ENCODE measurements around the gene WDR59.
A peak's percentile ranks its signal among the peaks of the same experiment; 100 is the strongest.
"Not testable (repeated sequence)": the region's sequence is repeated elsewhere in the genome, so short reads cannot be mapped to it uniquely, and the experiment has no call there.

The WDR59 gene

GRCh38 chr16:74984529-74985296 lies at the start of gene WDR59:
Gene WDR59 (minus strand): TSS chr16:74985123. CDS start chr16:74985017, 106 bp downstream.
- H3K36me3 ChIP-seq (ENCODE audit: control insufficient read depth, insufficient read depth, low read length), result no peaks in the 10 kb centered on the region
- no peak within 1 kb of the TSS for H3K27ac ChIP-seq (ENCODE audit: low read length)
- no CpG with 5 or more reads among the region's 68 CpGs for whole genome bisulfite sequencing (ENCODE audit: insufficient coverage, insufficient read length)
- no peaks in the 10 kb centered on the region for H3K27me3 ChIP-seq (ENCODE audit: control insufficient read depth, insufficient read depth, low read length)
- H3K4me1 ChIP-seq (ENCODE audit: control insufficient read depth, insufficient read depth, low read length), result no peaks in the 10 kb centered on the region
- peak; percentile 100 for DNase-seq (ENCODE audit: low read depth, low spot score)
- no peaks in the 10 kb centered on the region for H3K9me3 ChIP-seq (ENCODE audit: control insufficient read depth, insufficient read depth, low read length)
- peak within 1 kb of the TSS; percentile 69 for H3K4me3 ChIP-seq (ENCODE audit: low read length)

- Histone ChIP-seq H3K27me3 (ENCODE audit: control insufficient read depth, insufficient read depth, low read length) (no peaks in the 10 kb centered on the region), H3K27ac (ENCODE audit: low read length) (no peak overlapping the region), H3K9me3 (ENCODE audit: control insufficient read depth, insufficient read depth, low read length) (no peaks in the 10 kb centered on the region), H3K4me1 (ENCODE audit: control insufficient read depth, insufficient read depth, low read length) (no peaks in the 10 kb centered on the region), H3K36me3 (ENCODE audit: control insufficient read depth, insufficient read depth, low read length) (no peaks in the 10 kb centered on the region), H3K4me3 (ENCODE audit: low read length) (no peak overlapping the region)
- DNase-seq (ENCODE audit: low read depth, low spot score), result no peak
Measured at GRCh38 chr16:75032655-75033054, 47.7 kb upstream of the WDR59 start.

- no peaks in the 10 kb centered on the region for H3K36me3 ChIP-seq (ENCODE audit: control insufficient read depth, insufficient read depth, low read length)
- H3K9me3 ChIP-seq (ENCODE audit: control insufficient read depth, insufficient read depth, low read length), result no peaks in the 10 kb centered on the region
- no peaks in the 10 kb centered on the region for H3K4me1 ChIP-seq (ENCODE audit: control insufficient read depth, insufficient read depth, low read length)
- DNase-seq (ENCODE audit: low read depth, low spot score), result no peak
- no peak overlapping the region for H3K27ac ChIP-seq (ENCODE audit: low read length)
- no peak overlapping the region for H3K4me3 ChIP-seq (ENCODE audit: low read length)
- H3K27me3 ChIP-seq (ENCODE audit: control insufficient read depth, insufficient read depth, low read length), result no peaks in the 10 kb centered on the region
Measured at GRCh38 chr16:75029854-75030253, 44.9 kb upstream of the WDR59 start.

GRCh38 chr16:75028544-75029135 lies 43.7 kb upstream of the WDR59 start:
- Histone ChIP-seq H3K9me3 (ENCODE audit: control insufficient read depth, insufficient read depth, low read length) (no peaks in the 10 kb centered on the region), H3K4me1 (ENCODE audit: control insufficient read depth, insufficient read depth, low read length) (no peaks in the 10 kb centered on the region), H3K27ac (ENCODE audit: low read length) (no peak overlapping the region), H3K4me3 (ENCODE audit: low read length) (no peak overlapping the region), H3K36me3 (ENCODE audit: control insufficient read depth, insufficient read depth, low read length) (no peaks in the 10 kb centered on the region), H3K27me3 (ENCODE audit: control insufficient read depth, insufficient read depth, low read length) (no peaks in the 10 kb centered on the region)
- no CpG with 5 or more reads among the region's 4 CpGs for WGBS (ENCODE audit: insufficient coverage, insufficient read length)
- no peak for DNase-seq (ENCODE audit: low read depth, low spot score)

GRCh38 chr16:75027520-75028300 lies 42.8 kb upstream of the WDR59 start:
- no peak overlapping the region for H3K27ac ChIP-seq (ENCODE audit: low read length)
- no peak overlapping the region for H3K4me3 ChIP-seq (ENCODE audit: low read length)
- no peaks in the 10 kb centered on the region for H3K4me1 ChIP-seq (ENCODE audit: control insufficient read depth, insufficient read depth, low read length)
- WGBS (ENCODE audit: insufficient coverage, insufficient read length), result no CpG with 5 or more reads among the region's 6 CpGs
- H3K27me3 ChIP-seq (ENCODE audit: control insufficient read depth, insufficient read depth, low read length), result no peaks in the 10 kb centered on the region
- H3K36me3 ChIP-seq (ENCODE audit: control insufficient read depth, insufficient read depth, low read length), result no peaks in the 10 kb centered on the region
- no peak for DNase-seq (ENCODE audit: low read depth, low spot score)
- H3K9me3 ChIP-seq (ENCODE audit: control insufficient read depth, insufficient read depth, low read length), result no peaks in the 10 kb centered on the region

GRCh38 chr16:75026892-75027391 lies 42.0 kb upstream of the WDR59 start:
- no peaks in the 10 kb centered on the region for H3K27me3 ChIP-seq (ENCODE audit: control insufficient read depth, insufficient read depth, low read length)
- no peaks in the 10 kb centered on the region for H3K9me3 ChIP-seq (ENCODE audit: control insufficient read depth, insufficient read depth, low read length)
- no peak for DNase-seq (ENCODE audit: low read depth, low spot score)
- WGBS (ENCODE audit: insufficient coverage, insufficient read length), result no CpG with 5 or more reads among the region's 2 CpGs
- H3K4me3 ChIP-seq (ENCODE audit: low read length), result no peak overlapping the region
- H3K27ac ChIP-seq (ENCODE audit: low read length), result no peak overlapping the region
- no peaks in the 10 kb centered on the region for H3K36me3 ChIP-seq (ENCODE audit: control insufficient read depth, insufficient read depth, low read length)
- H3K4me1 ChIP-seq (ENCODE audit: control insufficient read depth, insufficient read depth, low read length), result no peaks in the 10 kb centered on the region

GRCh38 chr16:75026239-75026891 lies 41.4 kb upstream of the WDR59 start:
- no CpG with 5 or more reads among the region's 10 CpGs for WGBS (ENCODE audit: insufficient coverage, insufficient read length)
- not testable (repeated sequence) for H3K9me3 ChIP-seq (ENCODE audit: control insufficient read depth, insufficient read depth, low read length); H3K27ac ChIP-seq (ENCODE audit: low read length); H3K27me3 ChIP-seq (ENCODE audit: control insufficient read depth, insufficient read depth, low read length); DNase-seq (ENCODE audit: low read depth, low spot score); H3K36me3 ChIP-seq (ENCODE audit: control insufficient read depth, insufficient read depth, low read length); H3K4me1 ChIP-seq (ENCODE audit: control insufficient read depth, insufficient read depth, low read length); H3K4me3 ChIP-seq (ENCODE audit: low read length)

GRCh38 chr16:75025761-75026160 lies 40.8 kb upstream of the WDR59 start:
- no peaks in the 10 kb centered on the region for H3K27me3 ChIP-seq (ENCODE audit: control insufficient read depth, insufficient read depth, low read length)
- no peaks in the 10 kb centered on the region for H3K36me3 ChIP-seq (ENCODE audit: control insufficient read depth, insufficient read depth, low read length)
- H3K27ac ChIP-seq (ENCODE audit: low read length), result no peak overlapping the region
- no peaks in the 10 kb centered on the region for H3K9me3 ChIP-seq (ENCODE audit: control insufficient read depth, insufficient read depth, low read length)
- DNase-seq (ENCODE audit: low read depth, low spot score), result no peak
- WGBS (ENCODE audit: insufficient coverage, insufficient read length), result no CpG with 5 or more reads among the region's 3 CpGs
- no peaks in the 10 kb centered on the region for H3K4me1 ChIP-seq (ENCODE audit: control insufficient read depth, insufficient read depth, low read length)
- H3K4me3 ChIP-seq (ENCODE audit: low read length), result no peak overlapping the region

GRCh38 chr16:75024594-75024993 lies 39.7 kb upstream of the WDR59 start:
- no peak overlapping the region for H3K27ac ChIP-seq (ENCODE audit: low read length)
- H3K4me3 ChIP-seq (ENCODE audit: low read length), result no peak overlapping the region
- no peak for DNase-seq (ENCODE audit: low read depth, low spot score)
- H3K36me3 ChIP-seq (ENCODE audit: control insufficient read depth, insufficient read depth, low read length), result no peaks in the 10 kb centered on the region
- no peaks in the 10 kb centered on the region for H3K4me1 ChIP-seq (ENCODE audit: control insufficient read depth, insufficient read depth, low read length)
- no CpG with 5 or more reads among the region's 4 CpGs for WGBS (ENCODE audit: insufficient coverage, insufficient read length)
- no peaks in the 10 kb centered on the region for H3K9me3 ChIP-seq (ENCODE audit: control insufficient read depth, insufficient read depth, low read length)
- no peaks in the 10 kb centered on the region for H3K27me3 ChIP-seq (ENCODE audit: control insufficient read depth, insufficient read depth, low read length)

GRCh38 chr16:75024182-75024581 lies 39.3 kb upstream of the WDR59 start:
- Histone ChIP-seq H3K27ac (ENCODE audit: low read length) (no peak overlapping the region), H3K9me3 (ENCODE audit: control insufficient read depth, insufficient read depth, low read length) (no peaks in the 10 kb centered on the region), H3K4me3 (ENCODE audit: low read length) (no peak overlapping the region), H3K36me3 (ENCODE audit: control insufficient read depth, insufficient read depth, low read length) (no peaks in the 10 kb centered on the region), H3K4me1 (ENCODE audit: control insufficient read depth, insufficient read depth, low read length) (no peaks in the 10 kb centered on the region), H3K27me3 (ENCODE audit: control insufficient read depth, insufficient read depth, low read length) (no peaks in the 10 kb centered on the region)
- DNase-seq (ENCODE audit: low read depth, low spot score), result no peak
- WGBS (ENCODE audit: insufficient coverage, insufficient read length), result 100% methylated on average over 2 of the region's 3 CpGs

Data from iPS DF 6.9 (cell line).